ENCODE results near the gene BANF1. TPM values are rescaled to one million over a fixed set of nuclear protein-coding genes. Genes with fewer than 3 reads are reported as not detected.

Gene BANF1
- total and polyA plus RNA-seq, 7 experiments from 2014 or later, result 54.5 to 234 (median 107) TPM

- DNase-seq (no peak), ATAC-seq (no peak)
- no peaks in the 10 kb centered on the region for H3K27me3 Mint-ChIP-seq
Observed at GRCh38 chr11:65976216-65977176, 25.8 kb upstream of the BANF1 start.

GRCh38 chr11:65977621-65978390 is 24.5 kb upstream of the BANF1 start:
- H3K4me3 ChIP-seq (ENCODE audit: low read length), result no peak overlapping the region
- intact Hi-C loops (cut with micrococcal nuclease), result no loop called here
- no peaks in the 10 kb centered on the region for H3K27me3 ChIP-seq (ENCODE audit: control insufficient read depth in 2 of 2, insufficient read depth in 2 of 2, low read length in 2 of 2)
- H3K36me3 Mint-ChIP-seq, result peaks cover 9 to 29% (median 15%) of the 10 kb centered on the region in 5 donors
- no peak for ATAC-seq
- peaks cover 0 to 51% (median 0%) of the 10 kb centered on the region in 3 experiments for H3K36me3 ChIP-seq (ENCODE audit: control insufficient read depth in 2 of 3, insufficient read depth in 3 of 3, low read length in 3 of 3)
- DNase-seq, result no peak
- ChIA-PET CTCF (no interaction called here), POLR2A (interaction anchor here (0.9 kb wide), 1 partner anchor 13 kb away, joined by 3 read pairs; no protein-coding TSS in a partner anchor)
- H3K9me3 Mint-ChIP-seq, result no peaks in the 10 kb centered on the region
- no peak overlapping the region for H3K27ac Mint-ChIP-seq
- no peaks in the 10 kb centered on the region for H3K9me3 ChIP-seq (ENCODE audit: control insufficient read depth in 2 of 3, low read length in 3 of 3)
- H3K4me1 ChIP-seq (ENCODE audit: control insufficient read depth in 2 of 2, insufficient read depth in 2 of 2, low read length in 2 of 2), result no peaks in the 10 kb centered on the region
- no peaks in the 10 kb centered on the region for H3K27me3 Mint-ChIP-seq
- no peak overlapping the region for H3K27ac ChIP-seq (ENCODE audit: low read depth, low read length)
- H3K4me1 Mint-ChIP-seq, result peaks cover 0 to 12% (median 4%) of the 10 kb centered on the region in 7 donors
- no peak overlapping the region for H3K4me3 Mint-ChIP-seq

More at GRCh38 chr11:65976216-65977176, 25.8 kb upstream of the BANF1 start:
- Mint-ChIP-seq H3K36me3 (peaks cover 11 to 34% (median 15%) of the 10 kb centered on the region in 5 donors), H3K9me3 (no peaks in the 10 kb centered on the region), H3K4me1 (peaks cover 0 to 12% (median 4%) of the 10 kb centered on the region in 7 donors), H3K4me3 (no peak overlapping the region), H3K27ac (peak overlapping the region in 4 of 9 donors; percentile 61 to 78 (median 70))
- ChIA-PET POLR2A (interaction anchor here (0.5 to 1.4 kb wide), 2 partner anchors 19 to 1640 kb away, joined by 3 read pairs; no protein-coding TSS in a partner anchor), CTCF (no interaction called here)
- no peak overlapping the region for H3K27ac ChIP-seq (ENCODE audit: low read depth, low read length)
- H3K9me3 ChIP-seq (ENCODE audit: control insufficient read depth in 2 of 3, low read length in 3 of 3), result no peaks in the 10 kb centered on the region
- H3K36me3 ChIP-seq (ENCODE audit: control insufficient read depth in 2 of 3, insufficient read depth in 3 of 3, low read length in 3 of 3), result peaks cover 0 to 63% (median 0%) of the 10 kb centered on the region in 3 experiments
- H3K27me3 ChIP-seq (ENCODE audit: control insufficient read depth in 2 of 2, insufficient read depth in 2 of 2, low read length in 2 of 2), result no peaks in the 10 kb centered on the region
- no peak overlapping the region for H3K4me3 ChIP-seq (ENCODE audit: low read length)
- no peaks in the 10 kb centered on the region for H3K4me1 ChIP-seq (ENCODE audit: control insufficient read depth in 2 of 2, insufficient read depth in 2 of 2, low read length in 2 of 2)
- intact Hi-C loops (cut with micrococcal nuclease), result no loop called here

GRCh38 chr11:65978391-65979238 is 23.7 kb upstream of the BANF1 start:
- H3K9me3 Mint-ChIP-seq, result no peaks in the 10 kb centered on the region

GRCh38 chr11:65979261-65979759 is 23.0 kb upstream of the BANF1 start:
- Histone ChIP-seq H3K27ac (ENCODE audit: low read depth, low read length) (no peak overlapping the region), H3K36me3 (ENCODE audit: control insufficient read depth in 2 of 3, insufficient read depth in 3 of 3, low read length in 3 of 3) (peaks cover 0 to 42% (median 0%) of the 10 kb centered on the region in 3 experiments), H3K27me3 (ENCODE audit: control insufficient read depth in 2 of 2, insufficient read depth in 2 of 2, low read length in 2 of 2) (no peaks in the 10 kb centered on the region), H3K4me1 (ENCODE audit: control insufficient read depth in 2 of 2, insufficient read depth in 2 of 2, low read length in 2 of 2) (no peaks in the 10 kb centered on the region), H3K9me3 (ENCODE audit: control insufficient read depth in 2 of 3, low read length in 3 of 3) (no peaks in the 10 kb centered on the region), H3K4me3 (ENCODE audit: low read length) (no peak overlapping the region)
- Mint-ChIP-seq H3K9me3 (peaks cover 0 to 1% (median 0%) of the 10 kb centered on the region in 11 donors), H3K27ac (peak overlapping the region in 2 of 9 donors; percentile 12 to 14), H3K27me3 (no peaks in the 10 kb centered on the region), H3K4me1 (peaks cover 0 to 7% (median 0%) of the 10 kb centered on the region in 7 donors), H3K36me3 (peaks cover 4 to 20% (median 7%) of the 10 kb centered on the region in 5 donors), H3K4me3 (no peak overlapping the region)
- intact Hi-C loops (cut with micrococcal nuclease), result no loop called here
- ATAC-seq (no peak), DNase-seq (no peak)
- ChIA-PET POLR2A (no interaction called here), CTCF (interaction anchor here (1.1 kb wide), 1 partner anchor 9 kb away, joined by 3 read pairs; no protein-coding TSS in a partner anchor)

More at GRCh38 chr11:65978391-65979238, 23.7 kb upstream of the BANF1 start:
- Histone ChIP-seq H3K9me3 (ENCODE audit: control insufficient read depth in 2 of 3, low read length in 3 of 3) (no peaks in the 10 kb centered on the region), H3K36me3 (ENCODE audit: control insufficient read depth in 2 of 3, insufficient read depth in 3 of 3, low read length in 3 of 3) (peaks cover 0 to 44% (median 0%) of the 10 kb centered on the region in 3 experiments), H3K4me1 (ENCODE audit: control insufficient read depth in 2 of 2, insufficient read depth in 2 of 2, low read length in 2 of 2) (no peaks in the 10 kb centered on the region), H3K27me3 (ENCODE audit: control insufficient read depth in 2 of 2, insufficient read depth in 2 of 2, low read length in 2 of 2) (no peaks in the 10 kb centered on the region), H3K4me3 (ENCODE audit: low read length) (no peak overlapping the region), H3K27ac (ENCODE audit: low read depth, low read length) (no peak overlapping the region)
- ATAC-seq (no peak), DNase-seq (peak in 1 of 9 donors; percentile 3)
- peak overlapping the region in 2 of 9 donors; percentile 14 to 51 for H3K27ac Mint-ChIP-seq
- H3K4me1 Mint-ChIP-seq, result peaks cover 0 to 7% (median 0%) of the 10 kb centered on the region in 7 donors
- H3K4me3 Mint-ChIP-seq, result no peak overlapping the region
- ChIA-PET POLR2A (interaction anchor here (0.6 to 0.9 kb wide), 2 partner anchors 14 to 154 kb away, joined by 3 read pairs; no protein-coding TSS in a partner anchor), CTCF (interaction anchor here (1.1 kb wide), 1 partner anchor 9 kb away, joined by 3 read pairs; no protein-coding TSS in a partner anchor)
- H3K27me3 Mint-ChIP-seq, result no peaks in the 10 kb centered on the region
- intact Hi-C loops (cut with micrococcal nuclease), result no loop called here
- H3K36me3 Mint-ChIP-seq, result peaks cover 4 to 22% (median 9%) of the 10 kb centered on the region in 5 donors

- POLR2A ChIA-PET, result interaction anchor here (1.3 kb wide), 1 partner anchor 121 kb away, joined by 4 read pairs; the partner anchor contains the start of gene MUS81
- ATAC-seq (no peak), DNase-seq (no peak)
- Mint-ChIP-seq H3K36me3 (peaks cover 0 to 13% (median 4%) of the 10 kb centered on the region in 5 donors), H3K27me3 (no peaks in the 10 kb centered on the region), H3K4me1 (peaks cover 0 to 2% (median 0%) of the 10 kb centered on the region in 7 donors), H3K9me3 (peaks cover 0 to 2% (median 0%) of the 10 kb centered on the region in 11 donors), H3K27ac (peak overlapping the region in 5 of 9 donors; percentile 21 to 65 (median 28)), H3K4me3 (no peak overlapping the region)
- H3K36me3 ChIP-seq (ENCODE audit: control insufficient read depth in 2 of 3, insufficient read depth in 3 of 3, low read length in 3 of 3), result peaks cover 0 to 35% (median 0%) of the 10 kb centered on the region in 3 experiments
- CTCF ChIA-PET, result no interaction called here
- H3K4me3 ChIP-seq (ENCODE audit: low read length), result no peak overlapping the region
- no peaks in the 10 kb centered on the region for H3K4me1 ChIP-seq (ENCODE audit: control insufficient read depth in 2 of 2, insufficient read depth in 2 of 2, low read length in 2 of 2)
- H3K9me3 ChIP-seq (ENCODE audit: control insufficient read depth in 2 of 3, low read length in 3 of 3), result no peaks in the 10 kb centered on the region
- peak overlapping the region; percentile 14 for H3K27ac ChIP-seq (ENCODE audit: low read depth, low read length)
- H3K27me3 ChIP-seq (ENCODE audit: control insufficient read depth in 2 of 2, insufficient read depth in 2 of 2, low read length in 2 of 2), result no peaks in the 10 kb centered on the region
- intact Hi-C loops (cut with micrococcal nuclease), result no loop called here
Observed at GRCh38 chr11:65981101-65981740, 21.1 kb upstream of the BANF1 start.
